HepG2 (cell line): ENCODE measurements around the gene TLR2. TPM values are rescaled to one million over a fixed set of nuclear protein-coding genes. Genes with fewer than 3 reads are reported as not detected.

Source experiments
- ATAC-seq: fragments of 200-7000 bp; cut with Tn5 transposase; 3 replicates; pipeline ENCODE4 v1.9.1; 2020; ENCODE audit warnings: mild to moderate bottlenecking, moderate library complexity
- BruUV-seq: library from RNA; stranded (reverse); fragments of 400-500 nt; replicated peaks from 2 replicates; lab custom pipeline; 2021; lab: Mats Ljungman, UMichigan
- CTCF ChIA-PET: fragments of 300-600 bp; formaldehyde crosslinking; extraction: SDS; loops from one replicate; lab custom pipeline; 2021; ENCODE audit warnings: low total read pairs, inconsistent platforms, low intra/inter-chr PET ratio; lab: Yijun Ruan, JAX
- POLR2A ChIA-PET: fragments of 350-600 bp; sonication (Branson Sonifier 250); formaldehyde crosslinking; loops from one replicate; lab custom pipeline; 2020; ENCODE audit warnings: antibody characterized with exemption, inconsistent platforms; lab: Yijun Ruan, JAX
- DNase-seq: peaks from one replicate; pipeline ENCODE4 v3.0.0-alpha.2; 2015; ENCODE audit warnings: low spot score
- FAIRE-seq: peaks from 3 replicates; lab custom pipeline; 2011; peaks lifted over from hg19 to GRCh38; lab: Jason Lieb, UNC
- H2AFZ ChIP-seq: one replicate; pipeline ENCODE4 v1.6.1; 2011; ENCODE audit warnings: low read length, inconsistent platforms
- H3K27ac ChIP-seq: fragments of 300-600 bp; 3 replicates; pipeline ENCODE4 v1.8.0; 2011; ENCODE audit warnings: mixed run types, mild to moderate bottlenecking, mixed read lengths, low read length, inconsistent platforms; ENCODE audit not compliant: insufficient read depth; ENCODE audit errors: extremely low read length
- H3K27me3 ChIP-seq, 2 experiments: fragments of 200-600 bp in 1 of 2; 2 replicates in 1 of 2; 3 replicates in 1 of 2; pipeline versions ENCODE4 v1.6.0 to v1.8.0; 2011; ENCODE audit warnings: low read length in 2 of 2, mild to moderate bottlenecking in 2 of 2, moderate library complexity in 2 of 2, inconsistent platforms in 1 of 2; ENCODE audit not compliant: insufficient read depth in 2 of 2, control insufficient read depth in 1 of 2
- H3K36me3 ChIP-seq, 2 experiments: fragments of 200-600 bp in 1 of 2; replicated peaks in 1 of 2; 2 replicates in 1 of 2; 3 replicates in 1 of 2; pipeline versions ENCODE4 v1.5.1 to v1.8.0; 2011; ENCODE audit warnings: low read length in 2 of 2, inconsistent platforms in 1 of 2; ENCODE audit not compliant: insufficient read depth in 2 of 2, control insufficient read depth in 1 of 2
- H3K4me1 ChIP-seq: 2 replicates; pipeline ENCODE4 v1.5.1; 2012; ENCODE audit warnings: low read length, inconsistent platforms; ENCODE audit not compliant: insufficient read depth
- H3K4me2 ChIP-seq: 2 replicates; pipeline ENCODE4 v1.6.0; 2011; ENCODE audit warnings: low read depth, low read length, inconsistent platforms
- H3K4me3 ChIP-seq, 3 experiments: fragments of 200-600 bp in 1 of 3; sonication (generic), shearing (Covaris generic) in 1 of 3; replicated peaks in 1 of 3; 2 replicates each; pipeline ENCODE4 v1.5.1; 2011 to 2016; ENCODE audit warnings: low read length in 3 of 3, inconsistent platforms in 2 of 3, low read depth in 2 of 3, mild to moderate bottlenecking in 2 of 3, control low read depth in 1 of 3, mixed read lengths in 1 of 3; ENCODE audit not compliant: insufficient read depth in 1 of 3
- H3K79me2 ChIP-seq: one replicate; pipeline ENCODE4 v1.6.1; 2011; ENCODE audit warnings: low read length, inconsistent platforms; ENCODE audit not compliant: insufficient read depth
- H3K9ac ChIP-seq: 2 replicates; pipeline ENCODE4 v1.6.0; 2011; ENCODE audit warnings: mild to moderate bottlenecking, low read depth, low read length, inconsistent platforms; ENCODE audit not compliant: insufficient read depth
- H3K9me3 ChIP-seq: 2 replicates; pipeline ENCODE4 v1.5.1; 2012; ENCODE audit warnings: mild to moderate bottlenecking, low read length
- H4K20me1 ChIP-seq: 2 replicates; pipeline ENCODE4 v1.6.0; 2011; ENCODE audit warnings: inconsistent platforms, mild to moderate bottlenecking, low read length, moderate library complexity; ENCODE audit not compliant: insufficient read depth
- ETS1 ChIP-seq: sonication (generic); formaldehyde crosslinking; IDR thresholded peaks from 2 replicates; pipeline ENCODE4 v1.4.0; 2020; ENCODE audit warnings: missing genetic modification reagents
- GLI4 ChIP-seq: sonication (generic); formaldehyde crosslinking; IDR thresholded peaks from 2 replicates; pipeline ENCODE4 v1.5.1; 2020; ENCODE audit warnings: missing genetic modification reagents, mild to moderate bottlenecking, moderate library complexity, borderline replicate concordance
- POLR2A ChIP-seq, 2 experiments: IDR thresholded peaks; 2 replicates each; pipeline ENCODE4 v1.6.1; 2011; ENCODE audit warnings: low read depth in 2 of 2, low read length in 2 of 2, mild to moderate bottlenecking in 1 of 2, moderate library complexity in 1 of 2; ENCODE audit not compliant: insufficient read depth in 1 of 2
- SP4 ChIP-seq: sonication (generic); formaldehyde crosslinking; IDR thresholded peaks from 2 replicates; pipeline ENCODE4 v1.8.1; 2023; ENCODE audit warnings: mild to moderate bottlenecking, missing genetic modification reagents
- SRF ChIP-seq: IDR thresholded peaks from 2 replicates; pipeline ENCODE4 v1.6.1; 2011; ENCODE audit warnings: mild to moderate bottlenecking, low read depth, low read length, moderate library complexity
- ZFP82 ChIP-seq: sonication (generic); formaldehyde crosslinking; IDR thresholded peaks from 2 replicates; pipeline ENCODE4 v1.5.1; 2020; ENCODE audit warnings: mild to moderate bottlenecking, missing genetic modification reagents, borderline replicate concordance
- ZNF282 ChIP-seq: fragments of 450-650 bp; IDR thresholded peaks from 2 replicates; pipeline ENCODE4 v1.6.1; 2018; ENCODE audit not compliant: partially characterized antibody
- ZNF326 ChIP-seq: sonication (generic); formaldehyde crosslinking; IDR thresholded peaks from 2 replicates; pipeline ENCODE4 v1.4.0; 2020; ENCODE audit warnings: missing genetic modification reagents, borderline replicate concordance
- ZNF672 ChIP-seq: sonication (generic); formaldehyde crosslinking; IDR thresholded peaks from 2 replicates; pipeline ENCODE4 v1.8.1; 2022; ENCODE audit warnings: missing genetic modification reagents
- ZNF703 ChIP-seq: sonication (generic); formaldehyde crosslinking; IDR thresholded peaks from 2 replicates; pipeline ENCODE4 v1.5.1; 2020; ENCODE audit warnings: missing genetic modification reagents, mild to moderate bottlenecking, moderate library complexity, borderline replicate concordance
- ZNF766 ChIP-seq: sonication (generic); formaldehyde crosslinking; IDR thresholded peaks from 2 replicates; pipeline ENCODE4 v1.5.0; 2020; ENCODE audit warnings: missing genetic modification reagents, borderline replicate concordance
- ZSCAN30 ChIP-seq: sonication (generic); formaldehyde crosslinking; IDR thresholded peaks from 2 replicates; pipeline ENCODE4 v1.5.0; 2020; ENCODE audit warnings: mild to moderate bottlenecking, missing genetic modification reagents
- WGBS: methylation state at CpG from one replicate; pipeline ENCODE4 v1.1.6; 2017; ENCODE audit warnings: low lambda C conversion rate; 5-methylcytosine and 5-hydroxymethylcytosine counted together
- in situ Hi-C: cut with HindIII; loops from 2 replicates; pipeline ENCODE4 v1.10.0; 2017; ENCODE audit warnings: low pct_unique_long_range_greater_than_20kb; ENCODE audit not compliant: extremely low pct_ligation_motif_present
- intact Hi-C: fragments of 100-400 bp; cut with micrococcal nuclease; formaldehyde crosslinking; loops from one replicate; pipeline ENCODE4 v1.10.0; 2022; ENCODE audit not compliant: unreplicated experiment
- polyA plus RNA-seq, 8 experiments: library from polyadenylated mRNA; depleted of rRNA in 3 of 8; stranded (reverse) in 7 of 8; unstranded in 1 of 8; fragments of >200 nt; fragmentation: Illumina TruSeq in 4 of 8; extraction: Trizol in 4 of 8; gene quantifications; 2 replicates each; pipeline versions ENCODE4 v1.2.1 to v1.2.3, GENCODE V29; 2011 to 2016; ENCODE audit warnings: low read depth in 4 of 8, missing spikeins in 1 of 8, mixed read lengths in 1 of 8; ENCODE audit not compliant: insufficient read depth in 1 of 8
- total RNA-seq, 5 experiments: library from RNA; depleted of rRNA; stranded (reverse); fragments of >200 nt; fragmentation: Illumina TruSeq; extraction: Trizol; gene quantifications; 2 replicates each; pipeline ENCODE4 v1.2.3, GENCODE V29; 2016; ENCODE audit warnings: low read depth in 1 of 5
- TF ChIP-seq, protein P1 (sequence below): sonication (generic); formaldehyde crosslinking; IDR thresholded peaks from 2 replicates; pipeline ENCODE4 v1.5.1; 2020; ENCODE audit warnings: mild to moderate bottlenecking, missing genetic modification reagents, borderline replicate concordance
- TF ChIP-seq, protein P2 (sequence below): sonication (generic); formaldehyde crosslinking; IDR thresholded peaks from 2 replicates; pipeline ENCODE4 v1.4.0; 2020; ENCODE audit warnings: mild to moderate bottlenecking, missing genetic modification reagents, borderline replicate concordance
- TF ChIP-seq, protein P3 (sequence below): sonication (generic); formaldehyde crosslinking; IDR thresholded peaks from 2 replicates; pipeline ENCODE4 v1.8.1; 2022; ENCODE audit warnings: mild to moderate bottlenecking, missing genetic modification reagents

Gene TLR2
- total and polyA plus RNA-seq, 2 of the 13 experiments (the other 11 are each of a cell fraction or from before 2014, with no cell fraction given) = 0.63 to 0.73 TPM

- FAIRE-seq (no peak), ATAC-seq (no peak; the same call in 2 of the 3 replicates), DNase-seq (no peak)
- no peak overlapping the region for H3K27ac ChIP-seq
- no TSS peak for BruUV-seq
- H3K27me3 ChIP-seq = peaks cover 0 to 2% of the 10 kb centered on the region in 2 experiments; a peak in 1 of 5 replicates
- H3K4me1 ChIP-seq = no peaks in the 10 kb centered on the region
- ChIA-PET POLR2A (no interaction called here), CTCF (no interaction called here)
- no peaks in the 10 kb centered on the region for H4K20me1 ChIP-seq
- H3K36me3 ChIP-seq = no peaks in the 10 kb centered on the region
- peaks cover 14% of the 10 kb centered on the region for H3K9me3 ChIP-seq
- no peak overlapping the region for H2AFZ ChIP-seq
- 86% methylated on average over 16 of the region's 27 CpGs for WGBS
- no peak overlapping the region for H3K9ac ChIP-seq
- intact Hi-C loops (no loop called here), in situ Hi-C loops (no loop called here)
- no peaks in the 10 kb centered on the region for H3K79me2 ChIP-seq
- TF ChIP-seq SRF (no peak), GLI4 (CRISPR knock-in tag) (no peak), ZNF703 (CRISPR knock-in tag) (no peak), ZFP82 (CRISPR knock-in tag) (no peak), SP4 (no peak), ETS1 (CRISPR knock-in tag) (no peak), ZNF326 (CRISPR knock-in tag) (no peak), ZSCAN30 (CRISPR knock-in tag) (no peak), ZNF672 (CRISPR knock-in tag) (no peak), ZNF282 (no peak), ZNF766 (no peak), POLR2A (IDR thresholded peaks at IDR 0.05; ENCODE audit: insufficient read depth in 1 of 2, low read depth in 2 of 2, low read length in 2 of 2) (no peak)
- TF ChIP-seq, protein P1, sequence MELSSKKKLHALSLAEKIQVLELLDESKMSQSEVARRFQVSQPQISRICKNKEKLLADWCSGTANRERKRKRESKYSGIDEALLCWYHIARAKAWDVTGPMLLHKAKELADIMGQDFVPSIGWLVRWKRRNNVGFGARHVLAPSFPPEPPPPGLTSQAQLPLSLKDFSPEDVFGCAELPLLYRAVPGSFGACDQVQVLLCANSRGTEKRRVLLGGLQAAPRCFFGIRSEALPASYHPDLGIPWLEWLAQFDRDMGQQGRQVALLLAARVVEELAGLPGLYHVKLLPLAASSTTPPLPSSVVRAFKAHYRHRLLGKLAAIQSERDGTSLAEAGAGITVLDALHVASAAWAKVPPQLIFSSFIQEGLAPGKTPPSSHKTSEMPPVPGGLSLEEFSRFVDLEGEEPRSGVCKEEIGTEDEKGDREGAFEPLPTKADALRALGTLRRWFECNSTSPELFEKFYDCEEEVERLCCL (CRISPR knock-in tag) = no peak
- TF ChIP-seq, protein P2, sequence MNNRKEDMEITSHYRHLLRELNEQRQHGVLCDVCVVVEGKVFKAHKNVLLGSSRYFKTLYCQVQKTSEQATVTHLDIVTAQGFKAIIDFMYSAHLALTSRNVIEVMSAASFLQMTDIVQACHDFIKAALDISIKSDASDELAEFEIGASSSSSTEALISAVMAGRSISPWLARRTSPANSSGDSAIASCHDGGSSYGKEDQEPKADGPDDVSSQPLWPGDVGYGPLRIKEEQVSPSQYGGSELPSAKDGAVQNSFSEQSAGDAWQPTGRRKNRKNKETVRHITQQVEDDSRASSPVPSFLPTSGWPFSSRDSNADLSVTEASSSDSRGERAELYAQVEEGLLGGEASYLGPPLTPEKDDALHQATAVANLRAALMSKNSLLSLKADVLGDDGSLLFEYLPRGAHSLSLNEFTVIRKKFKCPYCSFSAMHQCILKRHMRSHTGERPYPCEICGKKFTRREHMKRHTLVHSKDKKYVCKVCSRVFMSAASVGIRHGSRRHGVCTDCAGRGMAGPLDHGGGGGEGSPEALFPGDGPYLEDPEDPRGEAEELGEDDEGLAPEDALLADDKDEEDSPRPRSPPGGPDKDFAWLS (CRISPR knock-in tag) = no peak
- TF ChIP-seq, protein P3, sequence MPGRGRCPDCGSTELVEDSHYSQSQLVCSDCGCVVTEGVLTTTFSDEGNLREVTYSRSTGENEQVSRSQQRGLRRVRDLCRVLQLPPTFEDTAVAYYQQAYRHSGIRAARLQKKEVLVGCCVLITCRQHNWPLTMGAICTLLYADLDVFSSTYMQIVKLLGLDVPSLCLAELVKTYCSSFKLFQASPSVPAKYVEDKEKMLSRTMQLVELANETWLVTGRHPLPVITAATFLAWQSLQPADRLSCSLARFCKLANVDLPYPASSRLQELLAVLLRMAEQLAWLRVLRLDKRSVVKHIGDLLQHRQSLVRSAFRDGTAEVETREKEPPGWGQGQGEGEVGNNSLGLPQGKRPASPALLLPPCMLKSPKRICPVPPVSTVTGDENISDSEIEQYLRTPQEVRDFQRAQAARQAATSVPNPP = no peak
- no peak overlapping the region for H3K4me2 ChIP-seq
- no peak overlapping the region for H3K4me3 ChIP-seq
Measured at GRCh38 chr4:153683763-153684181, 308 bp upstream of the TLR2 start.
